K562 (cell line): ENCODE results near the gene METTL25B. TPM values are rescaled to one million over a fixed set of nuclear protein-coding genes. Genes with fewer than 3 reads are reported as not detected.

ENCODE experiments used
- ATF3 ChIP-seq, 2 experiments: fragments of 450-650 bp in 1 of 2; sonication (generic) in 1 of 2; formaldehyde crosslinking in 1 of 2; IDR thresholded peaks in 1 of 2; conservative IDR thresholded peaks in 1 of 2; 2 replicates each; pipeline versions ENCODE4 v1.6.1 to v1.8.1; 2016 to 2023; ENCODE audit warnings: mild to moderate bottlenecking in 2 of 2, moderate library complexity in 2 of 2, inconsistent platforms in 1 of 2, missing genetic modification reagents in 1 of 2
- NELFE ChIP-seq: IDR thresholded peaks from 2 replicates; pipeline ENCODE4 v1.6.1; 2011; ENCODE audit warnings: mild to moderate bottlenecking; ENCODE audit not compliant: insufficient read depth, insufficient read length
- TEAD4 ChIP-seq, 2 experiments: sonication (generic) in 1 of 2; formaldehyde crosslinking in 1 of 2; IDR thresholded peaks; 2 replicates each; pipeline versions ENCODE4 v1.6.1 to v1.8.0; 2012 to 2022; ENCODE audit warnings: borderline replicate concordance in 1 of 2, inconsistent platforms in 1 of 2, low read length in 1 of 2, mild to moderate bottlenecking in 1 of 2, missing genetic modification reagents in 1 of 2
- UBTF ChIP-seq, 2 experiments: IDR thresholded peaks; 2 replicates each; pipeline ENCODE4 v1.6.1; 2012; ENCODE audit warnings: improper control_type of control experiment in 2 of 2, low read depth in 2 of 2, low read length in 2 of 2, borderline replicate concordance in 1 of 2
- ZFX ChIP-seq: sonication (generic); formaldehyde crosslinking; IDR thresholded peaks from 2 replicates; pipeline ENCODE4 v1.8.0; 2022; ENCODE audit warnings: mild to moderate bottlenecking, missing genetic modification reagents, moderate library complexity
- ZNF592 ChIP-seq: fragments of 450-650 bp; IDR thresholded peaks from 2 replicates; pipeline ENCODE4 v1.6.1; 2017; ENCODE audit warnings: antibody characterized with exemption, mild to moderate bottlenecking
- polyA plus RNA-seq, 8 experiments: library from polyadenylated mRNA; depleted of rRNA in 4 of 8; stranded (reverse) in 5 of 8; unstranded in 3 of 8; fragments of >200 nt; fragmentation: Nextera tagmentation in 2 of 8; fragmentation: Illumina TruSeq in 1 of 8; extraction: Ambion mirVana in 2 of 8; extraction: Trizol in 1 of 8; gene quantifications; 2 replicates each; pipeline versions ENCODE4 v1.2.1 to v1.2.3, GENCODE V29; 2011 to 2014; ENCODE audit warnings: inconsistent platforms in 1 of 8, missing spikeins in 1 of 8
- total RNA-seq, 7 experiments: library from RNA; depleted of rRNA in 6 of 7; stranded (reverse); fragments of >200 nt in 6 of 7; fragmentation: Illumina TruSeq in 2 of 7; extraction: Trizol in 2 of 7; gene quantifications; 2 replicates each; pipeline versions ENCODE4 v1.2.1 to v1.2.3, GENCODE V29; 2011 to 2021; ENCODE audit warnings: low replicate concordance in 1 of 7

Gene METTL25B
- total and polyA plus RNA-seq, 9 of the 15 experiments (the other 6 are each of a cell fraction or from before 2014, with no cell fraction given) = 7.7 to 48.3 (median 33.1) TPM

- TF ChIP-seq UBTF (IDR thresholded peaks at IDR 0.05; ENCODE audit: borderline replicate concordance in 1 of 2, low read depth in 2 of 2, low read length in 2 of 2) (0 out of 4 replicates have a peak, but pooled peaks of 1 of the 2 experiments have one; percentile 53), ATF3 (IDR thresholded peaks at IDR 0.05) (no peak), ATF3 (CRISPR knock-in tag; conservative IDR thresholded peaks at IDR 0.05) (0 out of 2 replicates have a peak, but pooled peaks have one; percentile 26), NELFE (no peak), ZNF592 (no peak; the same call in 1 of the 2 replicates), ZFX (CRISPR knock-in tag) (peak; percentile 41), TEAD4 (IDR thresholded peaks at IDR 0.05; ENCODE audit: low read length) (peak; percentile 28; the same call in 1 of the 2 replicates), TEAD4 (CRISPR knock-in tag; IDR thresholded peaks at IDR 0.05; ENCODE audit: borderline replicate concordance) (no peak)
These were observed 21.3 kb downstream of the METTL25B start (continued) for GRCh38 chr1:156749419-156750118.
